GF-D8 (cell line): ENCODE measurements around the gene AMY1B.
"Not testable (repeated sequence)": the region's sequence is repeated elsewhere in the genome, so short reads cannot be mapped to it uniquely, and the experiment has no call there.

Experiments used
- DNase-seq: peaks from one replicate; lab custom pipeline; 2025; lab: John Stamatoyannopoulos, UW

AMY1B gene

GRCh38 chr1:103696110-103696509 is at the start of gene AMY1B:
AMY1B (minus strand) TSS chr1:103696210; CDS start chr1:103695639, 571 bp downstream.
- not testable (repeated sequence) for DNase-seq

GRCh38 chr1:103745040-103745439 is 49.0 kb upstream of the AMY1B start:
- DNase-seq: not testable (repeated sequence)

GRCh38 chr1:103744449-103744848 is 48.4 kb upstream of the AMY1B start:
- DNase-seq: not testable (repeated sequence)

- DNase-seq: not testable (repeated sequence)
Measured at GRCh38 chr1:103738031-103738430, 42.0 kb upstream of the AMY1B start.

- DNase-seq: not testable (repeated sequence)
Measured at GRCh38 chr1:103735334-103735733, 39.3 kb upstream of the AMY1B start.

GRCh38 chr1:103721473-103721872 is 25.5 kb upstream of the AMY1B start:
- not testable (repeated sequence) for DNase-seq

- not testable (repeated sequence) for DNase-seq
Measured at GRCh38 chr1:103717404-103717803, 21.4 kb upstream of the AMY1B start.

- not testable (repeated sequence) for DNase-seq
Measured at GRCh38 chr1:103710381-103710780, 14.4 kb upstream of the AMY1B start.

- not testable (repeated sequence) for DNase-seq
Measured at GRCh38 chr1:103707670-103708069, 11.7 kb upstream of the AMY1B start.

- DNase-seq: not testable (repeated sequence)
Measured at GRCh38 chr1:103701256-103701655, 5.2 kb upstream of the AMY1B start.

GRCh38 chr1:103700669-103701068 is 4.7 kb upstream of the AMY1B start:
- DNase-seq: not testable (repeated sequence)

GRCh38 chr1:103697430-103697829 is 1.4 kb upstream of the AMY1B start:
- DNase-seq: not testable (repeated sequence)

- DNase-seq: not testable (repeated sequence)
Measured at GRCh38 chr1:103676335-103676734, 19.7 kb downstream of the AMY1B start.

- DNase-seq: not testable (repeated sequence)
Measured at GRCh38 chr1:103655460-103655859, 40.5 kb downstream of the AMY1B start, which contains the start of gene AMY1A. AMY1A (plus strand) TSS chr1:103655760; CDS start chr1:103656331, 571 bp downstream.

GRCh38 chr1:103654133-103654532 is 41.9 kb downstream of the AMY1B start:
- not testable (repeated sequence) for DNase-seq

- not testable (repeated sequence) for DNase-seq
Measured at GRCh38 chr1:103650889-103651288, 45.1 kb downstream of the AMY1B start.

- DNase-seq: not testable (repeated sequence)
Measured at GRCh38 chr1:103650305-103650704, 45.7 kb downstream of the AMY1B start.

- not testable (repeated sequence) for DNase-seq
Measured at GRCh38 chr1:103643908-103644307, 52.1 kb downstream of the AMY1B start.

- not testable (repeated sequence) for DNase-seq
Measured at GRCh38 chr1:103641194-103641593, 54.8 kb downstream of the AMY1B start.
